ENCODE results near the gene TMEM225B. TPM values are rescaled to one million over a fixed set of nuclear protein-coding genes. Genes with fewer than 3 reads are reported as not detected.
"Not testable (repeated sequence)": the region's sequence is repeated elsewhere in the genome, so short reads cannot be mapped to it uniquely, and the experiment has no call there.

The TMEM225B gene
- total RNA-seq, 1 donor, result 0.72 TPM

- H3K4me3 ChIP-seq (ENCODE audit: insufficient read depth, low read length), result no peak overlapping the region
- no peak overlapping the region for H3K27ac ChIP-seq (ENCODE audit: low read depth, low read length)
- H3K27me3 ChIP-seq (ENCODE audit: insufficient read depth, low read length), result no peaks in the 10 kb centered on the region
- peaks cover 13% of the 10 kb centered on the region for H4K20me1 ChIP-seq (ENCODE audit: insufficient read depth, low read length)
- H3K4me1 ChIP-seq (ENCODE audit: insufficient read depth, low read length), result no peaks in the 10 kb centered on the region
- TF ChIP-seq CTCF (IDR thresholded peaks at IDR 0.05; ENCODE audit: extremely low read depth, low read depth, low read length), result peak; percentile 60
- peak; percentile 67 for DNase-seq (ENCODE audit: insufficient read length, low spot score, missing footprints)
- no peak overlapping the region for H2AFZ ChIP-seq (ENCODE audit: low read length)
- no peaks in the 10 kb centered on the region for H3K9me3 ChIP-seq (ENCODE audit: low read depth, low read length)
- peaks cover 46% of the 10 kb centered on the region for H3K36me3 ChIP-seq (ENCODE audit: insufficient read depth, low read length)
- no peaks in the 10 kb centered on the region for H3K79me2 ChIP-seq (ENCODE audit: insufficient read depth, low read length)
- H3K4me2 ChIP-seq (ENCODE audit: insufficient read depth, low read length), result no peak overlapping the region
Observed at GRCh38 chr7:99631295-99632109, 33.4 kb downstream of the TMEM225B start.

- not testable (repeated sequence) for DNase-seq (ENCODE audit: insufficient read length, low spot score, missing footprints); H2AFZ ChIP-seq (ENCODE audit: low read length); H4K20me1 ChIP-seq (ENCODE audit: insufficient read depth, low read length); H3K9me3 ChIP-seq (ENCODE audit: low read depth, low read length); H3K4me3 ChIP-seq (ENCODE audit: insufficient read depth, low read length); H3K4me2 ChIP-seq (ENCODE audit: insufficient read depth, low read length); H3K27ac ChIP-seq (ENCODE audit: low read depth, low read length); H3K27me3 ChIP-seq (ENCODE audit: insufficient read depth, low read length); H3K79me2 ChIP-seq (ENCODE audit: insufficient read depth, low read length); H3K4me1 ChIP-seq (ENCODE audit: insufficient read depth, low read length); H3K36me3 ChIP-seq (ENCODE audit: insufficient read depth, low read length)
Observed at GRCh38 chr7:99637414-99637813, 39.3 kb downstream of the TMEM225B start.

- Histone ChIP-seq H3K4me1 (ENCODE audit: insufficient read depth, low read length) (no peaks in the 10 kb centered on the region), H2AFZ (ENCODE audit: low read length) (no peak overlapping the region), H3K4me3 (ENCODE audit: insufficient read depth, low read length) (no peak overlapping the region), H3K27ac (ENCODE audit: low read depth, low read length) (no peak overlapping the region), H4K20me1 (ENCODE audit: insufficient read depth, low read length) (no peaks in the 10 kb centered on the region), H3K27me3 (ENCODE audit: insufficient read depth, low read length) (no peaks in the 10 kb centered on the region), H3K36me3 (ENCODE audit: insufficient read depth, low read length) (no peaks in the 10 kb centered on the region), H3K9me3 (ENCODE audit: low read depth, low read length) (no peaks in the 10 kb centered on the region), H3K79me2 (ENCODE audit: insufficient read depth, low read length) (no peaks in the 10 kb centered on the region), H3K4me2 (ENCODE audit: insufficient read depth, low read length) (no peak overlapping the region)
- TF ChIP-seq CTCF (IDR thresholded peaks at IDR 0.05; ENCODE audit: extremely low read depth, low read depth, low read length), result no peak
- no peak for DNase-seq (ENCODE audit: insufficient read length, low spot score, missing footprints)
Observed at GRCh38 chr7:99638731-99639130, 40.7 kb downstream of the TMEM225B start.

- H3K9me3 ChIP-seq (ENCODE audit: low read depth, low read length), result no peaks in the 10 kb centered on the region
- TF ChIP-seq CTCF (IDR thresholded peaks at IDR 0.05; ENCODE audit: extremely low read depth, low read depth, low read length), result no peak
- no peak overlapping the region for H3K4me2 ChIP-seq (ENCODE audit: insufficient read depth, low read length)
- no peaks in the 10 kb centered on the region for H3K27me3 ChIP-seq (ENCODE audit: insufficient read depth, low read length)
- no peaks in the 10 kb centered on the region for H3K79me2 ChIP-seq (ENCODE audit: insufficient read depth, low read length)
- H2AFZ ChIP-seq (ENCODE audit: low read length), result no peak overlapping the region
- no peak overlapping the region for H3K27ac ChIP-seq (ENCODE audit: low read depth, low read length)
- DNase-seq (ENCODE audit: insufficient read length, low spot score, missing footprints), result no peak
- no peaks in the 10 kb centered on the region for H3K4me1 ChIP-seq (ENCODE audit: insufficient read depth, low read length)
- no peak overlapping the region for H3K4me3 ChIP-seq (ENCODE audit: insufficient read depth, low read length)
- no peaks in the 10 kb centered on the region for H3K36me3 ChIP-seq (ENCODE audit: insufficient read depth, low read length)
- no peaks in the 10 kb centered on the region for H4K20me1 ChIP-seq (ENCODE audit: insufficient read depth, low read length)
Observed at GRCh38 chr7:99639267-99639666, 41.2 kb downstream of the TMEM225B start.
